Measurements from ENCODE around the gene SOX8. TPM values are rescaled to one million over a fixed set of nuclear protein-coding genes. Genes with fewer than 3 reads are reported as not detected.

Gene SOX8
- total RNA-seq = 0.15 TPM in 1 of 2 replicates, not detected in the other

DNA sequence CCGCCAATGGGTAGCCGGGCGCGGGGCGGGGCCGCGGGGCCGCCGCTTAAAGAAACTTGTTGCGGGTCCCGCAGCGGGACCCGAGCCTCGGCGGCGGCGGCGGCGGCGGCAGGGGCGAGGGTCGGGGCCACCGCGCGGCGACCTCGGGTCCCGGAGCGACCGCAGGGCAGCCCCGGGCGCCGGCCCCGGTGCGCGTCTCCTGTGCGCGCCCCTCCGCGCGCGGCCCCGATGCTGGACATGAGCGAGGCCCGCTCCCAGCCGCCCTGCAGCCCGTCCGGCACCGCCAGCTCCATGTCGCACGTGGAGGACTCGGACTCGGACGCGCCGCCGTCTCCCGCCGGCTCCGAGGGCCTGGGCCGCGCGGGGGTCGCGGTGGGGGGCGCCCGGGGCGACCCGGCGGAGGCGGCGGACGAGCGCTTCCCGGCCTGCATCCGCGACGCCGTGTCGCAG, at the start of gene SOX8:
Gene SOX8, plus strand, starts transcription at position 76 of the 450 bp plus-strand sequence. Its CDS starts 153 bp downstream, at position 229.

DNA sequence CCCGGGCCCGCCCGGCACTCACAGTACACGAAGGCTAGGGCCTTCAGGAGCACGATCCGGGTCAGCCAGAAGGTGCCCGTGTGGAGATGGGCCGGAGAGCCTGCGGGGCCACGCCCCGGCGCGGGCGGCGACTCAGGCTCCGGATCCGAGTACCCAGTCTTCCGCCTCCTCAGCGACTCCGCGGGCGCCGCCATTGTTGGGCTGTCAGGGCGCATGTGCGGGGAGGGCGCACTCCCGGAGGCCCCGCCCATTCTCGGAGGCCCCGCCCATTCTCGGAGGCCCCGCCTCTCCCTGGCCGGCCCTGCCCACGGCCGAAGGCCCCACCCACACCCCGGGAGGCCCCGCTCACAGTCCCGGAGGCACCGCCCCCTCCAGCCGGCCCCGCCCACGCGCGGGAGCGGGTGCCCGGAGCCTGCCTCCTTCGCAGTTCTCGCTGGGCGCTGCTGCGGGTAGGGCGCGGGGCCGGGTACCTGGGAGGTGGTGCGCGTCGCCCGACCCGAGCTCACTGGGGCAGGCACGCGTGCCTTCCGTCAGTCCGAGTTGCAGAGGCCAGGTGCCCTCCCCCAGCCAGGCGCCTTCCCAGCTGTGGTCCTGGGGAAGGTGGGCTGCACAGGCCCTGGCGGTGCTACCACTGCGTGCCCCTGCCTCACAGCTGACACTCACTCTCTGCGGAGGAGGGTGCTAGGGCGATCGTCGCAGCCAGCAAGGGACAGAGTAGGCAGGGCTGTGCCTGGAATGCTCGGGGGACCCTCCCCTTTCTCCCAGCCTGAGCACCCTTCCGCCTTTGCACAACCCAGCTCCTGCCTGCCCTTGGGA, 10.6 kb upstream of the SOX8 start, which contains the start of gene LMF1:
Gene LMF1, minus strand, starts transcription at position 219 of the 816 bp plus-strand sequence. Its CDS starts 4 bp downstream, at position 215.

Other genes with a start within 250 kb of the SOX8 start
- 22.0 and 26.4 TPM in 2 replicates for gene CIAO3, start 240.8 kb upstream of the SOX8 start, total RNA-seq
- gene MSLN, start 221.0 kb upstream of the SOX8 start, total RNA-seq = under 0.01 TPM in 1 of 2 replicates, not detected in the other
- gene RPUSD1, start 193.4 kb upstream of the SOX8 start, total RNA-seq = 29.1 and 36.0 TPM in 2 replicates
- 29.8 and 32.7 TPM in 2 replicates for gene CHTF18, start 193.2 kb upstream of the SOX8 start, total RNA-seq
- not detected in 2 replicates for gene GNG13, start 181.0 kb upstream of the SOX8 start, total RNA-seq
- 15.1 and 16.4 TPM in 2 replicates for gene LMF1, start 10.8 kb upstream of the SOX8 start, total RNA-seq
- gene SSTR5, start 91.0 kb downstream of the SOX8 start, total RNA-seq = not detected in 2 replicates
- gene C1QTNF8, start 114.5 kb downstream of the SOX8 start, total RNA-seq = not detected in 2 replicates
- 0.34 and 0.59 TPM in 2 replicates for gene CACNA1H, start 171.3 kb downstream of the SOX8 start, total RNA-seq
- not detected in 2 replicates for gene TPSG1, start 243.5 kb downstream of the SOX8 start, total RNA-seq
- gene TPSB2, start 248.4 kb downstream of the SOX8 start, total RNA-seq = not detected in 2 replicates